ENCODE results near the gene EHD3. TPM values are rescaled to one million over a fixed set of nuclear protein-coding genes. Genes with fewer than 3 reads are reported as not detected.

EHD3 gene
- total RNA-seq, 2 donors from 2014 or later = 0.84 to 0.95 TPM

- H3K4me1 Mint-ChIP-seq (ENCODE audit: low read depth) = no peaks in the 10 kb centered on the region
- DNase-seq = no peak
- H3K9me3 Mint-ChIP-seq = no peaks in the 10 kb centered on the region
- no peak overlapping the region for H3K4me3 Mint-ChIP-seq
- no peaks in the 10 kb centered on the region for H3K36me3 Mint-ChIP-seq (ENCODE audit: insufficient read depth in 2 of 2)
- ATAC-seq (replicated peaks in 1 of 2) = no peak
- H3K27ac Mint-ChIP-seq = no peak overlapping the region
- H3K27me3 Mint-ChIP-seq (ENCODE audit: low read depth) = no peaks in the 10 kb centered on the region
These were observed 31.9 kb upstream of the EHD3 start for GRCh38 chr2:31202041-31202440.

DNA sequence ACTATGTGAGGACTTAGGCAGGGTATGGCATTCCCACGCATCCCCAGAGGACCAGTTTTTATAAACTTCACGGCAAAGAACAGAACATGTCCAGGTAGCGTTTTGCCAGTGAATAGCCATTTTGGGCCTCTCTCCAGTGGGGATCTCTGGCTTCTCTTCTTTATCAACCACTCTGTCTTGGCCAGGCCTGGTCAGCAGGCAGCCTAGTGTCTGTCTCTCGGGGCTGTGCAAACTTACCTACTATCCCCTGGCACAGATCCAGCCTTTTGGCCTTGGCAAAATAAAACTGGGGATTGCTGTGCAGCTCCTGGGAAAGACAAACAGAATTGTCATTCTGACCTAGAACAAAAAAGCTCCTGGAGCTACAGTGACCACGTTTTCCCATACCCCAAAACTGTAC lies 31.1 kb upstream of the EHD3 start:
- no peaks in the 10 kb centered on the region for H3K9me3 Mint-ChIP-seq
- H3K36me3 Mint-ChIP-seq (ENCODE audit: insufficient read depth in 2 of 2) = no peaks in the 10 kb centered on the region
- no peaks in the 10 kb centered on the region for H3K4me1 Mint-ChIP-seq (ENCODE audit: low read depth)

DNA sequence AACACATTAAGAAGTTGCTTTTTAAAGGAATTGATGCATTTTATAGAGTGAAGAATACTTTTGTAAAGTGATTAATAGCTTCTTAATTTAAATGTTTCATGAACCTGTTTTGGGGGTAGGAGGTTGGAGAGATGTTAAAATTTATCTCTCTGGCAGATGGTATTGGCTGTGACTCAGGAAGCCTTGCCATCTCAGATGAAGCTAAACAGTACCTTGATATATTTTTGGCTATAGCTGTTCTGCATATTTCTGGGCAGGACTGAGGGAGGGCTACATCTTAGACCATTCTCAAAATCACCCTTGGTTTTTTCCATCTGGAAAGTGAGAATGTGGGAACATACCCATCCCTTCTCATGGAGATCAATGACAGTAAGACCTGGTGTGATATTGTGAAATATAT lies 30.0 kb upstream of the EHD3 start:
- H3K27me3 Mint-ChIP-seq (ENCODE audit: low read depth) = no peaks in the 10 kb centered on the region
- H3K4me3 Mint-ChIP-seq = no peak overlapping the region
- no peak overlapping the region for H3K27ac Mint-ChIP-seq
- H3K9me3 Mint-ChIP-seq = no peaks in the 10 kb centered on the region
- ATAC-seq (replicated peaks in 1 of 2) = no peak
- H3K4me1 Mint-ChIP-seq (ENCODE audit: low read depth) = no peaks in the 10 kb centered on the region
- no peaks in the 10 kb centered on the region for H3K36me3 Mint-ChIP-seq (ENCODE audit: insufficient read depth in 2 of 2)
- no peak for DNase-seq

More for the DNA sequence above, 31.1 kb upstream of the EHD3 start:
- no peak for ATAC-seq (replicated peaks in 1 of 2)
- DNase-seq = no peak
- Mint-ChIP-seq H3K4me3 (no peak overlapping the region), H3K27me3 (ENCODE audit: low read depth) (no peaks in the 10 kb centered on the region), H3K27ac (no peak overlapping the region)

- Mint-ChIP-seq H3K36me3 (ENCODE audit: insufficient read depth in 2 of 2) (no peaks in the 10 kb centered on the region), H3K4me3 (no peak overlapping the region), H3K27me3 (ENCODE audit: low read depth) (no peaks in the 10 kb centered on the region), H3K27ac (no peak overlapping the region), H3K9me3 (no peaks in the 10 kb centered on the region), H3K4me1 (ENCODE audit: low read depth) (no peaks in the 10 kb centered on the region)
- DNase-seq = no peak
- ATAC-seq (replicated peaks in 1 of 2) = no peak
These were observed 29.2 kb upstream of the EHD3 start for GRCh38 chr2:31204783-31205182.

GRCh38 chr2:31205186-31205585 lies 28.8 kb upstream of the EHD3 start:
- H3K36me3 Mint-ChIP-seq (ENCODE audit: insufficient read depth in 2 of 2) = no peaks in the 10 kb centered on the region
- no peaks in the 10 kb centered on the region for H3K27me3 Mint-ChIP-seq (ENCODE audit: low read depth)
- H3K27ac Mint-ChIP-seq = no peak overlapping the region
- no peak overlapping the region for H3K4me3 Mint-ChIP-seq
- H3K4me1 Mint-ChIP-seq (ENCODE audit: low read depth) = no peaks in the 10 kb centered on the region
- no peak for ATAC-seq (replicated peaks in 1 of 2)
- H3K9me3 Mint-ChIP-seq = no peaks in the 10 kb centered on the region
- no peak for DNase-seq

- ATAC-seq (replicated peaks in 1 of 2) = no peak
These were observed 28.3 kb upstream of the EHD3 start for GRCh38 chr2:31205613-31206012.

GRCh38 chr2:31207790-31208189 lies 26.2 kb upstream of the EHD3 start:
- H3K36me3 Mint-ChIP-seq (ENCODE audit: insufficient read depth in 2 of 2) = no peaks in the 10 kb centered on the region

More at GRCh38 chr2:31205613-31206012, 28.3 kb upstream of the EHD3 start:
- Mint-ChIP-seq H3K27ac (no peak overlapping the region), H3K9me3 (no peaks in the 10 kb centered on the region), H3K36me3 (ENCODE audit: insufficient read depth in 2 of 2) (no peaks in the 10 kb centered on the region), H3K4me3 (no peak overlapping the region), H3K4me1 (ENCODE audit: low read depth) (no peaks in the 10 kb centered on the region), H3K27me3 (ENCODE audit: low read depth) (no peaks in the 10 kb centered on the region)
- no peak for DNase-seq

GRCh38 chr2:31208240-31208639 lies 25.7 kb upstream of the EHD3 start:
- no peaks in the 10 kb centered on the region for H3K4me1 Mint-ChIP-seq (ENCODE audit: low read depth)
- no peak overlapping the region for H3K4me3 Mint-ChIP-seq
- DNase-seq (no peak), ATAC-seq (replicated peaks in 1 of 2) (no peak)
- no peaks in the 10 kb centered on the region for H3K27me3 Mint-ChIP-seq (ENCODE audit: low read depth)
- H3K27ac Mint-ChIP-seq = no peak overlapping the region
- no peaks in the 10 kb centered on the region for H3K9me3 Mint-ChIP-seq
- H3K36me3 Mint-ChIP-seq (ENCODE audit: insufficient read depth in 2 of 2) = no peaks in the 10 kb centered on the region

More at GRCh38 chr2:31207790-31208189, 26.2 kb upstream of the EHD3 start:
- Mint-ChIP-seq H3K9me3 (no peaks in the 10 kb centered on the region), H3K27ac (no peak overlapping the region), H3K4me1 (ENCODE audit: low read depth) (no peaks in the 10 kb centered on the region), H3K27me3 (ENCODE audit: low read depth) (no peaks in the 10 kb centered on the region), H3K4me3 (no peak overlapping the region)
- DNase-seq = no peak
- no peak for ATAC-seq (replicated peaks in 1 of 2)

- no peak for DNase-seq
- H3K27me3 Mint-ChIP-seq (ENCODE audit: low read depth) = no peaks in the 10 kb centered on the region
- no peaks in the 10 kb centered on the region for H3K9me3 Mint-ChIP-seq
- H3K4me1 Mint-ChIP-seq (ENCODE audit: low read depth) = peaks cover 26% of the 10 kb centered on the region
- no peaks in the 10 kb centered on the region for H3K36me3 Mint-ChIP-seq (ENCODE audit: insufficient read depth in 2 of 2)
- H3K27ac Mint-ChIP-seq = no peak overlapping the region
- no peak for ATAC-seq (replicated peaks in 1 of 2)
- H3K4me3 Mint-ChIP-seq = no peak overlapping the region
These were observed 21.0 kb upstream of the EHD3 start for GRCh38 chr2:31212659-31213600.

GRCh38 chr2:31213601-31214443 lies 20.1 kb upstream of the EHD3 start:
- no peaks in the 10 kb centered on the region for H3K9me3 Mint-ChIP-seq
- no peak overlapping the region for H3K27ac Mint-ChIP-seq
- H3K4me3 Mint-ChIP-seq = no peak overlapping the region
- H3K4me1 Mint-ChIP-seq (ENCODE audit: low read depth) = peaks cover 27% of the 10 kb centered on the region
- no peak for ATAC-seq (replicated peaks in 1 of 2)
- no peak for DNase-seq
- no peaks in the 10 kb centered on the region for H3K36me3 Mint-ChIP-seq (ENCODE audit: insufficient read depth in 2 of 2)
- H3K27me3 Mint-ChIP-seq (ENCODE audit: low read depth) = no peaks in the 10 kb centered on the region

DNA sequence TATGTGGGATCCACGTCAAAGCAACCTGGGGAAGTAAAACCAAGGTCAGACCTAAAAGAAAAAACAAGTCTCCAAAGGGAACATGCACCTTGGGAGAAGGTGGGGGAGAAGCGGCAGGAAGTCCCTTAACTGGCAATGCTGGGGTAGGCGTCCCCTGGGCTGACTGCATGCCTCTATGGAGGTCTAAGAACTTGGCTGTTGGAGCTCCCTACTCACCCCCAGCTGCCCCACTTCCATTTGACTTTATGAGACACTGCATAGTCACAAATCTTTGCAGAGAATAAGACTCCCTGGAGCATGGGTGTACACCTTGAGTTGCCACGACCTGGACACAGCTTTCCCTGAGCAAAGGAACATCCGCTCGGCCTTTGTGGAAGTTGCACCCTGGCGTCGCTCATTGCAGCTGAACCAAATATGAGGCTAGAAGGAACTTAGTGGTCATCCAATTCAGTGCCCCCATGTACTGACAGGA lies 19.5 kb upstream of the EHD3 start:
- ATAC-seq (replicated peaks in 1 of 2) (no peak), DNase-seq (no peak)
- H3K27me3 Mint-ChIP-seq (ENCODE audit: low read depth) = no peaks in the 10 kb centered on the region
- no peaks in the 10 kb centered on the region for H3K36me3 Mint-ChIP-seq (ENCODE audit: insufficient read depth in 2 of 2)
- H3K4me1 Mint-ChIP-seq (ENCODE audit: low read depth) = peaks cover 33% of the 10 kb centered on the region
- H3K9me3 Mint-ChIP-seq = no peaks in the 10 kb centered on the region
- H3K4me3 Mint-ChIP-seq = no peak overlapping the region
- no peak overlapping the region for H3K27ac Mint-ChIP-seq

GRCh38 chr2:31216734-31217133 lies 17.2 kb upstream of the EHD3 start:
- Mint-ChIP-seq H3K4me3 (no peak overlapping the region), H3K9me3 (no peaks in the 10 kb centered on the region), H3K4me1 (ENCODE audit: low read depth) (peaks cover 42% of the 10 kb centered on the region), H3K27ac (no peak overlapping the region), H3K27me3 (ENCODE audit: low read depth) (peaks cover 7% of the 10 kb centered on the region), H3K36me3 (ENCODE audit: insufficient read depth in 2 of 2) (no peaks in the 10 kb centered on the region)
- DNase-seq (peak; percentile 7), ATAC-seq (replicated peaks in 1 of 2) (peak; percentile 66 to 73)

All from activated T-cell treated with anti-CD3 and anti-CD28 coated beads, Interleukin-2, amount 50 U/mL, for 72 hours (primary cell).